Measurements from ENCODE around the gene CLEC16A. TPM values are rescaled to one million over a fixed set of nuclear protein-coding genes. Genes with fewer than 3 reads are reported as not detected.

Gene CLEC16A
- total RNA-seq, 2 donors from 2014 or later: 31.1 to 32.0 TPM

DNA sequence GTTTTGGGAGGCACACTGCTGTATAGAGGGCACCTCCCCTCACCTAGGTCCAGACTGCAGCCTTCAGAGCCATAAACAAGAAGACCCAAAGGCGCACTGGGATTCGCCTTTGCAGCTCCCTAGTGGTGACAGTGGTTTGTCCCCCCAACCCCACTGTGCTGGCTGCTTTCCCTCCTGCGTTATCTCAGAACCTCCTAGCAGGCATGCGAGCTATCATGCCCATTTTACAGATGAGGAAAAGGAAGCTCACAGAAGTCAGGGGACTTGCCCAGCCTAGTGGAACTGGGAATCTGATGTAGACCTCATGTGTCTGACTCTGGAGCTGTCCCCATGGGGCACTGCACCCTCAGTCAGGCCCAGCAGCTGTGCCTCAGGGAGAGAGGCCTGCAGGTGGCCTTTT lies 115.2 kb downstream of the CLEC16A start:
- Mint-ChIP-seq H3K4me3 (no peak overlapping the region), H3K27me3 (no peaks in the 10 kb centered on the region), H3K4me1 (peaks cover 13% of the 10 kb centered on the region), H3K36me3 (ENCODE audit: low read depth) (peaks cover 3% of the 10 kb centered on the region), H3K27ac (no peak overlapping the region)
- DNase-seq: no peak
- no peak for ATAC-seq
- H3K9me3 ChIP-seq (ENCODE audit: control insufficient read depth, low read length, poor library complexity, severe bottlenecking): no peaks in the 10 kb centered on the region

- H3K36me3 Mint-ChIP-seq (ENCODE audit: low read depth): peaks cover 3% of the 10 kb centered on the region
- no peaks in the 10 kb centered on the region for H3K9me3 ChIP-seq (ENCODE audit: control insufficient read depth, low read length, poor library complexity, severe bottlenecking)
- ATAC-seq: no peak
- DNase-seq: no peak
- H3K27ac Mint-ChIP-seq: peak overlapping the region; percentile 19
- H3K4me1 Mint-ChIP-seq: peaks cover 9% of the 10 kb centered on the region
- H3K27me3 Mint-ChIP-seq: no peaks in the 10 kb centered on the region
- H3K4me3 Mint-ChIP-seq: no peak overlapping the region
Observed at GRCh38 chr16:11060364-11060763, 116.0 kb downstream of the CLEC16A start.

- no peak for ATAC-seq
- H3K4me1 Mint-ChIP-seq: peaks cover 7% of the 10 kb centered on the region
Observed at GRCh38 chr16:11060842-11061241, 116.5 kb downstream of the CLEC16A start.

DNA sequence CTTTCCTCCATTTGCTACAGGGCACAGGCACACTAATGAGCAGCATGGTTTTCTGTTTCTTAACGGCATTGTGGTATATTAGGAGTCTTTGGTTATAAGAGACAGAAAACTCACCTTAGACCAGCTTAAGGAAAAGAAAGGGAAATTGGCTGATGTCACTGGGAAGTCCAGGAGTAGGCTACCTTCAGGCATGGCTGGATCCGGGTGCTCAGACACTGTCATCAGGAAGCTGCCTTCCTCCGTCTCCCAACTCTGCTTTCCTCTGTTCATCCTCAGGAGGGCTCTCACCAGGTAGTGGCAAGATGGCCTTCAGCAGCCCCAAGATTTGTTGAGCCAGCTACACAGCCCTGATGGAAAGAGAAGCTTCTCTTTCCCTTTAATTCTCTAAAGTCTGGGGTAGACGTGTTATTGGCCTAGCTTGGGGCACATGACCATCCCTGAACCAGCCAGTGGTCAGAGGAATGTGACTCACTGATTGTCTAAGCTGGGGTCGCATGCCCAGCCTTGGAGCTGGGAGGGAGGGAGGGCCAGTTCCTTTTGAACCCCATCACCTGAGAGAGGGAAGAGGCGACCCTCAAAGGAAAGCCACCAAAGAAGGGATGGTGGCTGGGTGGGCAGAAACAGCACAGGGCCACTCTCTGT lies 117.4 kb downstream of the CLEC16A start:
- DNase-seq (no peak), ATAC-seq (no peak)
- H3K9me3 ChIP-seq (ENCODE audit: control insufficient read depth, low read length, poor library complexity, severe bottlenecking): no peaks in the 10 kb centered on the region

More at GRCh38 chr16:11060842-11061241, 116.5 kb downstream of the CLEC16A start:
- no peak for DNase-seq
- no peaks in the 10 kb centered on the region for H3K27me3 Mint-ChIP-seq
- H3K9me3 ChIP-seq (ENCODE audit: control insufficient read depth, low read length, poor library complexity, severe bottlenecking): no peaks in the 10 kb centered on the region
- no peak overlapping the region for H3K27ac Mint-ChIP-seq
- peaks cover 3% of the 10 kb centered on the region for H3K36me3 Mint-ChIP-seq (ENCODE audit: low read depth)
- no peak overlapping the region for H3K4me3 Mint-ChIP-seq

DNA sequence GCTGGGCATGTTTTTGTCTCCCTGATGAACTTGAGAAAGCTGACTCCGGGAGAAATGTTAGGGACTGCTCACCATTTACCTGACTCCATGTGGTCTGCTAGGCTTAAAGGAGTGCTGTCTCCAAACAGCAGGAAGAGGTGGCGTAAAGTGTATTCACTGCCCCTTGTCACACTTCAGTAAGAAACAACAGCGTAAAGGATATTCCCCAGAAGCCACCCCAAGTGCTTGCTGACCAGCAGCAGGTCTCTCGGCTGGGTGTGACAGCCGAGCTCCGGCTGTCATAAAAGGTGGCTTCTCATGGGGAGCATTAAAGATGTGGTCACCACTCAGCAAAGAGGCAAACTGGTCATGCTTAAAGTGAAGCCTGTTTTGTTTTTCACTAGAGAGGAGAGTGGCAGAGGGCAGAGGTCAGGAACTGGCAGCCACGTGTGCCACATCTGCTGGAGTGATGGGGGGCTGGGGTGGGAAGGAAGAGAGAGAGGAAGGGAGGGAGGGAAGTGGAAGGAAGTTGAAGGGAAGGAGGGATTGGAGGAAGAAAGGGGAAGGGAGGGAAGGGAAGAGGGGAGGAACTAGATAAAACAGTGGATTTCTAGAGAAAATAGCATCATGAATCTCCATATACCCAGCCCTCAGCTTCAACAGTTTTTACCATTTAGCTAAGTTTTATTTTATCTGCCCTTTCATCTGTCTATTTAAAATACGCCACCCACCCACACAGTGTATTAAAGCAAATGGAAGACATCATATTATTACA lies 119.3 kb downstream of the CLEC16A start:
- H3K4me3 Mint-ChIP-seq: no peak overlapping the region
- no peaks in the 10 kb centered on the region for H3K9me3 ChIP-seq (ENCODE audit: control insufficient read depth, low read length, poor library complexity, severe bottlenecking)
- peaks cover 2% of the 10 kb centered on the region for H3K4me1 Mint-ChIP-seq
- H3K36me3 Mint-ChIP-seq (ENCODE audit: low read depth): peaks cover 3% of the 10 kb centered on the region
- no peaks in the 10 kb centered on the region for H3K27me3 Mint-ChIP-seq
- DNase-seq (no peak), ATAC-seq (no peak)
- H3K27ac Mint-ChIP-seq: no peak overlapping the region

More for the DNA sequence above, 117.4 kb downstream of the CLEC16A start:
- Mint-ChIP-seq H3K27ac (no peak overlapping the region), H3K4me3 (no peak overlapping the region), H3K4me1 (peaks cover 2% of the 10 kb centered on the region), H3K36me3 (ENCODE audit: low read depth) (peaks cover 3% of the 10 kb centered on the region), H3K27me3 (no peaks in the 10 kb centered on the region)

GRCh38 chr16:11064202-11064540 lies 119.8 kb downstream of the CLEC16A start:
- no peaks in the 10 kb centered on the region for H3K27me3 Mint-ChIP-seq
- peaks cover under 1% of the 10 kb centered on the region for H3K4me1 Mint-ChIP-seq
- no peak for DNase-seq
- no peaks in the 10 kb centered on the region for H3K9me3 ChIP-seq (ENCODE audit: control insufficient read depth, low read length, poor library complexity, severe bottlenecking)
- no peak for ATAC-seq
- H3K36me3 Mint-ChIP-seq (ENCODE audit: low read depth): peaks cover 3% of the 10 kb centered on the region
- no peak overlapping the region for H3K27ac Mint-ChIP-seq
- no peak overlapping the region for H3K4me3 Mint-ChIP-seq

DNA sequence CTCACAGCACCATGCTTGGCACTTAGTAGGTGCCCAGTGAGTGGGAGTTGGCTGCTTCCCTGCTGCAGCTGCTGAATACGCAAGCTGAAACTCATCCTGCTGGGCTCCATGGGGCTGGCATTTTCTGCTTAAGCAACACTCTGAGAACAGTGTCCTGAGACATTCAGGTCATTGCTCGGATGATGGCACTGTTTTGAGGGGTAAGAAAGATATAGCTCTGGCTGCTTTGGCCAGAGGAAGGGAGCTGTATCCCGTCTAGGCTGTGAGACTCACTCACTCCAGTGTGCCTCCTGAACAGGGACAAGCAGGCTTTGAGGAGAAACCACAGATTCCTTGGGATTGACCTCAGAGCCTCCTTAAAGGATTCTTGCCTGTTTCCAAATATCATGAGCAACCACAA lies 120.5 kb downstream of the CLEC16A start:
- H3K27ac Mint-ChIP-seq: no peak overlapping the region
- no peak for ATAC-seq
- no peaks in the 10 kb centered on the region for H3K4me1 Mint-ChIP-seq
- H3K4me3 Mint-ChIP-seq: no peak overlapping the region
- DNase-seq: no peak
- no peaks in the 10 kb centered on the region for H3K27me3 Mint-ChIP-seq
- peaks cover 3% of the 10 kb centered on the region for H3K36me3 Mint-ChIP-seq (ENCODE audit: low read depth)
- no peaks in the 10 kb centered on the region for H3K9me3 ChIP-seq (ENCODE audit: control insufficient read depth, low read length, poor library complexity, severe bottlenecking)

DNA sequence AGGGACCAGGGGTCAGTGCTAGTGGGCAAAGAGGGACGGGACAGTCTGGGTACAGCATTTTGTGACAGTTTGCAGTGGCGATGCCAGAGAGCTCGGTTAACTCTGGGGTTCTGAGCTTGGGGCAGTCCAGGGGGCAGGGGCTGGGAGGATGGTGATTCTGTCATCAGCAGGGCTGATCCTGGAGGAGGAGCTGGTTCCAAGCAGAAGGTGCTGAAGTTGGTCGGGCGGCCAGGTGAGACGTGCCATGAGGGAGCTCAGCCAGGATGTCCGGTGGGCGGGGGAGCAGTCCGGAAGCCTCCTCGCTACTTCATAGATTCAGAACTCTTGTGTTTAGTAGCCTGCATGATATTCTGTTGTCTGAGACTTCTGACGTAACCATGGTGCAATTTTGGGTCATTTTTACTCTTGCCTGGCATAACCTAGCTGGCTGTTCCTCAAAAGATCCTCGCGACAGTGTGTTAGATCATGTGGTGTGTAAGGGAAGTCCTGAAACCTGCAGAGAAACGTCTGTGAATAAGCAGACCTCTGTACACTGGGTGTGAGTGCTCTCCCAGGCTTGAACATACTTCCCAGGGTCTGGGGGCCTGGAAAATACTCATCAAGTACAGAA lies 122.0 kb downstream of the CLEC16A start:
- H3K4me1 Mint-ChIP-seq: peaks cover 3% of the 10 kb centered on the region
- H3K27me3 Mint-ChIP-seq: no peaks in the 10 kb centered on the region
- H3K9me3 ChIP-seq (ENCODE audit: control insufficient read depth, low read length, poor library complexity, severe bottlenecking): no peaks in the 10 kb centered on the region
- DNase-seq: no peak
- H3K4me3 Mint-ChIP-seq: peak overlapping the region; percentile 7
- H3K27ac Mint-ChIP-seq: peak overlapping the region; percentile 41
- no peak for ATAC-seq
- peaks cover 3% of the 10 kb centered on the region for H3K36me3 Mint-ChIP-seq (ENCODE audit: low read depth)

DNA sequence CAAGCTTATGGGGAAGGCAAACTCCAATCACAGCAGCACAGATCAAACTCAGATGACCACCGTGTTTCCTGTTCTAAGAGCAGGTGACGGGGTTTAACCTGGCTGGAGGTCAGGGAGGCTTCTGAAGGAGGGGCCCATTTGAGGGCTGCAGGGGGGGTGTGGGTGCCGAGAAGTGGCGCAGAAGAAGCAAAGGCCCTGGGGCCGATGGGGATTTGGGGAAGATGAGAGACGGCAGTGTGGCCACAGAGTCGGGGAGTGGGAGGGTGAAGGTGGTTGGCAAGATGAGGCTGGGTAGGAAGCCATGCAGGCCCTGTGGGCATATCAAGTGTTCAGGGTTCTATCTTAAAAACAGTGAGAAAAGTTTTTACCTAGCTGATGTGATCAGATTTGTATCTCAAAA lies 122.9 kb downstream of the CLEC16A start:
- peaks cover 7% of the 10 kb centered on the region for H3K4me1 Mint-ChIP-seq

GRCh38 chr16:11067697-11068141 lies 123.4 kb downstream of the CLEC16A start:
- DNase-seq: no peak
- Mint-ChIP-seq H3K36me3 (ENCODE audit: low read depth) (peaks cover 5% of the 10 kb centered on the region), H3K4me3 (no peak overlapping the region), H3K27me3 (no peaks in the 10 kb centered on the region), H3K4me1 (peaks cover 10% of the 10 kb centered on the region), H3K27ac (no peak overlapping the region)
- ATAC-seq: no peak
- H3K9me3 ChIP-seq (ENCODE audit: control insufficient read depth, low read length, poor library complexity, severe bottlenecking): no peaks in the 10 kb centered on the region

More for the DNA sequence above, 122.9 kb downstream of the CLEC16A start:
- ATAC-seq (no peak), DNase-seq (no peak)
- H3K9me3 ChIP-seq (ENCODE audit: control insufficient read depth, low read length, poor library complexity, severe bottlenecking): no peaks in the 10 kb centered on the region
- no peak overlapping the region for H3K27ac Mint-ChIP-seq
- no peak overlapping the region for H3K4me3 Mint-ChIP-seq
- no peaks in the 10 kb centered on the region for H3K27me3 Mint-ChIP-seq
- peaks cover 5% of the 10 kb centered on the region for H3K36me3 Mint-ChIP-seq (ENCODE audit: low read depth)

DNA sequence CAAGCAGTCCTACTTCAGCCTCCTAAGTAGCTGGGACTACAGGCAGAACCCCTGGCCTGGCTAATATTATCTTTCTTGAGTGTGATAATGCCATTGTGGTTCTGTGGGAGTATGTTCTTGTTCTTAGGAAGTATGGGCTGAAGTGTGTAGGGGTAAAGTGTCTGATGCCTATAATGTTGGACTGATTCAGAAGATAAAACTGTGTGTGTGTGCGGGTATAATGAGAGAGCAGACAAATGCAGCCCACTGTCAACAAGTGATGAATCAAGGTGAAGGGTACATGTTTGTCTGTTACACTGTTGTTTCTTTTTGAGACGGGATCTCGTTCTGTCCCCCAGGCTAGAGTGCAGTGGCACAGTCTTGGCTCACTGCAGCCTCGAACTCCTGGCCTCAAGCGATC lies 127.5 kb downstream of the CLEC16A start:
- no peaks in the 10 kb centered on the region for H3K9me3 ChIP-seq (ENCODE audit: control insufficient read depth, low read length, poor library complexity, severe bottlenecking)
- H3K4me3 Mint-ChIP-seq: no peak overlapping the region
- peak overlapping the region; percentile 37 for H3K27ac Mint-ChIP-seq
- DNase-seq (no peak), ATAC-seq (no peak)
- H3K27me3 Mint-ChIP-seq: no peaks in the 10 kb centered on the region
- H3K36me3 Mint-ChIP-seq (ENCODE audit: low read depth): peaks cover 11% of the 10 kb centered on the region
- H3K4me1 Mint-ChIP-seq: peaks cover 30% of the 10 kb centered on the region

- H3K27me3 Mint-ChIP-seq: no peaks in the 10 kb centered on the region
- no peak overlapping the region for H3K4me3 Mint-ChIP-seq
- no peaks in the 10 kb centered on the region for H3K9me3 ChIP-seq (ENCODE audit: control insufficient read depth, low read length, poor library complexity, severe bottlenecking)
- H3K27ac Mint-ChIP-seq: peak overlapping the region; percentile 37
- no peak for DNase-seq
- H3K36me3 Mint-ChIP-seq (ENCODE audit: low read depth): peaks cover 11% of the 10 kb centered on the region
- peaks cover 31% of the 10 kb centered on the region for H3K4me1 Mint-ChIP-seq
- ATAC-seq: no peak
Observed at GRCh38 chr16:11072420-11073153, 128.2 kb downstream of the CLEC16A start.

- peaks cover 34% of the 10 kb centered on the region for H3K4me1 Mint-ChIP-seq
- peaks cover 11% of the 10 kb centered on the region for H3K36me3 Mint-ChIP-seq (ENCODE audit: low read depth)
- ATAC-seq (no peak), DNase-seq (no peak)
- no peaks in the 10 kb centered on the region for H3K9me3 ChIP-seq (ENCODE audit: control insufficient read depth, low read length, poor library complexity, severe bottlenecking)
- H3K4me3 Mint-ChIP-seq: no peak overlapping the region
- no peaks in the 10 kb centered on the region for H3K27me3 Mint-ChIP-seq
- H3K27ac Mint-ChIP-seq: peak overlapping the region; percentile 54
Observed at GRCh38 chr16:11073407-11073999, 129.1 kb downstream of the CLEC16A start.

All from T-helper 17 cell (primary cell).